Prostate gland (tissue), 2 donors: ENCODE measurements around the gene RNF141. TPM values are rescaled to one million over a fixed set of nuclear protein-coding genes. Genes with fewer than 3 reads are reported as not detected.

Experiments
- DNase-seq: peaks from one replicate; pipeline ENCODE4 v3.0.0-alpha.2; 2019; ENCODE audit warnings: low spot score
- H3K27ac ChIP-seq, 2 donors: fragments of 200-600 bp; sonication (generic); 2 replicates each; pipeline ENCODE4 v1.5.1; 2017 to 2019
- H3K27me3 ChIP-seq: fragments of 200-600 bp; sonication (generic); replicated peaks from 2 replicates; pipeline ENCODE4 v1.5.1; 2019; ENCODE audit not compliant: insufficient read depth
- H3K36me3 ChIP-seq, 2 donors: fragments of 200-600 bp; sonication (generic); 1 replicate in 1 of 2; 2 replicates in 1 of 2; pipeline versions ENCODE4 v1.5.1 to v1.8.1; 2017 to 2019
- H3K4me1 ChIP-seq: fragments of 200-600 bp; sonication (generic); replicated peaks from 2 replicates; pipeline ENCODE4 v1.5.1; 2019
- H3K4me3 ChIP-seq, 2 donors: fragments of 200-600 bp; sonication (generic); 2 replicates each; pipeline ENCODE4 v1.5.1; 2017 to 2019
- H3K9me3 ChIP-seq: fragments of 200-600 bp; sonication (generic); 2 replicates; pipeline ENCODE4 v1.5.1; 2017
- CTCF ChIP-seq, 4 experiments: fragments of 200-600 bp in 2 of 4; fragments of 450-650 bp in 2 of 4; sonication (generic) in 2 of 4; IDR thresholded peaks; 1 replicate in 3 of 4; 2 replicates in 1 of 4; pipeline ENCODE4 v1.5.1; 2016 to 2019; ENCODE audit warnings: antibody characterized with exemption in 4 of 4, mild to moderate bottlenecking in 2 of 4, moderate library complexity in 2 of 4
- POLR2A ChIP-seq: fragments of 450-650 bp; IDR thresholded peaks from one replicate; pipeline ENCODE4 v1.6.1; 2016; ENCODE audit warnings: antibody characterized with exemption, mild to moderate bottlenecking
- POLR2AphosphoS5 ChIP-seq: sonication (generic); formaldehyde crosslinking; IDR thresholded peaks from one replicate; pipeline ENCODE4 v1.6.1; 2017; ENCODE audit warnings: antibody characterized with exemption
- WGBS: methylation state at CpG from one replicate; pipeline ENCODE4 v1.1.5; 2018; 5-methylcytosine and 5-hydroxymethylcytosine counted together
- intact Hi-C: fragments of 100-400 bp; cut with DNase I; formaldehyde crosslinking; loops from one replicate; pipeline ENCODE4 v1.14.2; 2022
- microRNA counts, 2 donors: library from miRNA; unstranded; fragments of <30 nt; microRNA quantifications; one replicate each; lab custom pipeline; 2016 to 2017
- total RNA-seq, 2 donors: library from RNA; depleted of rRNA; stranded (reverse); fragments of >200 nt; gene quantifications; one replicate each; pipeline ENCODE4 v1.1.0, GENCODE V29; 2016

RNF141 gene
- total RNA-seq, 2 donors from 2014 or later = 52.9 to 66.2 TPM

GRCh38 chr11:10473371-10473770 lies 67.6 kb downstream of the RNF141 start:
- 90% methylated on average over 4 of the region's 4 CpGs for WGBS
- no peaks in the 10 kb centered on the region for H3K9me3 ChIP-seq
- H3K36me3 ChIP-seq = no peaks in the 10 kb centered on the region
- no peak for TF ChIP-seq POLR2AphosphoS5
- no peak for TF ChIP-seq POLR2A
- TF ChIP-seq CTCF (IDR thresholded peaks at IDR 0.05) = no peak
- H3K27ac ChIP-seq = no peak overlapping the region
- DNase-seq = no peak
- H3K4me3 ChIP-seq = no peak overlapping the region
- intact Hi-C loops = no loop called here
- no peaks in the 10 kb centered on the region for H3K27me3 ChIP-seq
- H3K4me1 ChIP-seq = no peaks in the 10 kb centered on the region

- no peak for DNase-seq
- H3K9me3 ChIP-seq = no peaks in the 10 kb centered on the region
- intact Hi-C loops = no loop called here
- 90% methylated on average over 5 of the region's 5 CpGs for WGBS
- peaks cover 0 to 3% of the 10 kb centered on the region in 2 donors for H3K36me3 ChIP-seq
- no peaks in the 10 kb centered on the region for H3K4me1 ChIP-seq
- no peak overlapping the region for H3K4me3 ChIP-seq
- no peak overlapping the region for H3K27ac ChIP-seq
- TF ChIP-seq POLR2A (no peak), CTCF (IDR thresholded peaks at IDR 0.05) (no peak), POLR2AphosphoS5 (no peak)
- H3K27me3 ChIP-seq = no peaks in the 10 kb centered on the region
These were observed 78.2 kb downstream of the RNF141 start for GRCh38 chr11:10462746-10463300.

MicroRNAs within 50 kb of the gene (microRNA counts, 767-probe panel; counts per million panel counts)
- microRNA hsa-miR-4485 (lab: Ali Mortazavi, UCI) = 0 to 431 counts per million in 2 donors

Other genes starting within 250 kb of the RNF141 start
- 10 to 100 TPM; 35.9 to 56.7 TPM for gene SBF2, start 247.0 kb downstream of the RNF141 start, total RNA-seq
- gene ADM, start 236.1 kb downstream of the RNF141 start, total RNA-seq = 10 to 100 TPM; 20.4 to 33.7 TPM
- 10 to 100 TPM; 20.0 to 22.1 TPM for gene AMPD3, start 85.9 kb downstream of the RNF141 start, total RNA-seq
- gene LYVE1, start 27.5 kb upstream of the RNF141 start, total RNA-seq = 1 to 10 TPM; 2.5 to 9.8 TPM
- gene IRAG1, start 152.6 kb upstream of the RNF141 start, total RNA-seq = 10 to 100 TPM; 14.7 to 43.6 TPM
- gene CTR9, start 210.1 kb upstream of the RNF141 start, total RNA-seq = 10 to 100 TPM; 23.6 to 28.3 TPM